AG10803 (cell line): ENCODE results near the gene SPATA24.

Source experiments
- DNase-seq: peaks from one replicate; pipeline ENCODE4 v3.0.0; 2010; ENCODE audit warnings: low read depth
- H3K4me3 ChIP-seq: 2 replicates; pipeline ENCODE4 v1.5.1; 2011; ENCODE audit warnings: mild to moderate bottlenecking, low read length, control low read depth
- CTCF ChIP-seq: conservative IDR thresholded peaks from 2 replicates; pipeline ENCODE4 v1.5.1; 2011; ENCODE audit warnings: mild to moderate bottlenecking, low read length, control low read depth, inconsistent platforms

The SPATA24 gene

DNA sequence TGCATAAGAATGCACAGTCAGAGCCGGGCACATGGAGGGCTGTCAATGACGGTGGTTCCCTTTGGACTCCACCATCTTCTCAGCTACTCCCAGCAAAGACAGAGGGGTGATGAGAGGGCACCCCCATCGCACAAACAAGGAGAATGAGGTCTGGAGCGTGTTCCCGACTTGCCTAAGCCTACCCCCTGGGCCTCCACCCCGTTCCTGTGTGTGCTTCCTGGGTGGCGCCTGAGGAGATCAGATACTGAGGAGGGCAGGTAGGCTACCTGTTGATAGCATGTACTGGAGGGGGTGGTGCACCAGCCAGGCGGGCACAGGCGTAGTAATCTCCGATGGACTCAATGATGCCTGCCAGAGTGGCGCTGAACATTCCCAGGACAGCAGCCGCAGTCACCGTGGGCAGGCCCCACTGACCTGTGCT, 24.9 kb downstream of the SPATA24 start:
- H3K4me3 ChIP-seq = no peak overlapping the region
- TF ChIP-seq CTCF = no peak
- no peak for DNase-seq

DNA sequence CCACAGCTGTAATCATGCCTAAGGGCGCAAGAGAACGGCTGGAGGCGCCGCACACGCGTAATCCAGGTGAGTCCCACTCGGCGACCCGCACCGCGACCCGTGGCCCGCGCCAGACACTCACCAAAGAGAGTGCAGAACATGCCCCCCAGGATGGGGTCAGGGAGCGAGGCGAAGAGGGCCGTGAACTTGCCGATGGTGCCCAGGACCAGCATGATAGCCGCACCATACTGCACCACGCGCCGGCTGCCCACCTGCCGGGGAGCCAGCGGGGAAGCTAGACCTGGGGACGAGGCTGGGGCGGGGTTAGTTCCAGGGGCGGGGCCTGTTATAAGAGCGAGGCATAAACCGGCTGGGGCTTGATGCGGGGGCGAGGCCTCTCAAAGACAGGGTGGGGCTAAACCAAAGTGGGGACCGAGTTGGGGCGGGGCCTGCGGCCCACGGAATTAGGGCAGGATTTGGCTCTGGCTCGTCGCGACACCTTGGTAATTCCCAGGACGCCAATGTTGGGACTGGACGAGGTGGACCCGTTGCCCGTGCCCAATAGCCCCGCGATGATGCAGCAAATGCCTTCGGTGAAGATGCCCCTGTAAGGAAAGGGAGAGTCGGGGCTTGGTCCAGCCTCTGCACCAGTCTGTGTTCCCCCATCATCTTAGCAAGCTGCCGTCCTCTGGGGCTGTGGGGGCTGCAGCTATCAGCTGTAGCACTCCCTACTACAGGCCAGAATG, 25.6 kb downstream of the SPATA24 start:
- no peak for TF ChIP-seq CTCF
- no peak for DNase-seq
- no peak overlapping the region for H3K4me3 ChIP-seq

DNA sequence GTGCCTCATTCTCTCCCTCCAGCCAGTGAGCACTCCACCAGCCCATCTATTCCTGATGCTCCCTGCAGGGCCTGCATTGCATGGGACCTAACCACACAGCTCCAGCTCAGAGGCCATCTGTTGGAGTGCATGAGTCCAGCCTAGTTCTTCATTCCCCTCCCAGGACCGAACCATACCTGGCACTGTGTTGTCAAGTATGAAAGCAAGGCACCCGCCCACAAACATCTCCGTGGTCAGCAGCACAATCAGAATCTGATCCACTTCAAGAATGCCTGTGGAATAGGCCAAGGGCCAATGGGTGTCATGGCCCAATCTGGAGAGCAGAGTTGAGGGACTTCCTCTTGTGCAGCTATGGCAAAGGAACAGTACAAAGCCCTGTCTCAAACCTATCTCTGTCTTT, 26.7 kb downstream of the SPATA24 start:
- TF ChIP-seq CTCF = no peak
- H3K4me3 ChIP-seq = no peak overlapping the region
- DNase-seq = no peak

GRCh38 chr5:139376364-139376763, 27.5 kb downstream of the SPATA24 start:
- no peak overlapping the region for H3K4me3 ChIP-seq
- no peak for DNase-seq
- no peak for TF ChIP-seq CTCF

- H3K4me3 ChIP-seq = no peak overlapping the region
- TF ChIP-seq CTCF = no peak
- DNase-seq = no peak
These were observed 29.0 kb downstream of the SPATA24 start for GRCh38 chr5:139374909-139375308.

- TF ChIP-seq CTCF = no peak
- no peak for DNase-seq
- no peak overlapping the region for H3K4me3 ChIP-seq
These were observed 32.1 kb downstream of the SPATA24 start for GRCh38 chr5:139371482-139372435.
